Right cardiac atrium (tissue), 5 donors: ENCODE measurements around the gene GPM6B. TPM values are rescaled to one million over a fixed set of nuclear protein-coding genes. Genes with fewer than 3 reads are reported as not detected.
A peak's percentile ranks its signal among the peaks of the same experiment; 100 is the strongest.

Experiments
- ATAC-seq, 2 donors: fragments of 200-7000 bp; cut with Tn5 transposase; one replicate each; pipeline versions ENCODE4 v1.8.0 to v1.9.1; 2020; ENCODE audit warnings: moderate library complexity in 2 of 2, mild to moderate bottlenecking in 1 of 2
- DNase-seq, 3 donors: peaks; one replicate each; pipeline ENCODE4 v3.0.0-alpha.2; 2020
- H3K27ac ChIP-seq: one replicate; pipeline ENCODE4 v1.5.1; 2013; ENCODE audit warnings: mild to moderate bottlenecking, low read length, control low read depth, moderate library complexity
- H3K27me3 ChIP-seq: one replicate; pipeline ENCODE4 v1.6.1; 2013; ENCODE audit not compliant: control insufficient read depth, insufficient read depth
- H3K4me1 ChIP-seq: one replicate; pipeline ENCODE4 v1.6.1; 2013; ENCODE audit warnings: low read length; ENCODE audit not compliant: control insufficient read depth, insufficient read depth
- H3K4me3 ChIP-seq: one replicate; pipeline ENCODE4 v1.5.1; 2013; ENCODE audit warnings: low read length, control low read depth
- H3K9me3 ChIP-seq: one replicate; pipeline ENCODE4 v1.6.1; 2013; ENCODE audit warnings: low read length; ENCODE audit not compliant: control insufficient read depth
- WGBS: extraction: QIAGEN DNeasy Blood & Tissue Kit; methylation state at CpG from one replicate; pipeline ENCODE4 v1.1.7; 2013; 5-methylcytosine and 5-hydroxymethylcytosine counted together
- intact Hi-C, 4 donors: fragments of 100-400 bp; cut with DNase I; formaldehyde crosslinking; loops; one replicate each; pipeline versions ENCODE4 v1.11.0 to v1.14.0; 2022 to 2023
- polyA plus RNA-seq: library from polyadenylated mRNA; stranded (reverse); fragments of 200-250 nt; gene quantifications from one replicate; pipeline ENCODE4 v1.2.3, GENCODE V29; 2013
- total RNA-seq, 4 donors: library from RNA; stranded (reverse); fragmentation: NEBNext Ultra II Directional; extraction: Animal tissue kit (Norgen Biotek cat#: 25700); gene quantifications; one replicate each; pipeline ENCODE4 v1.2.1, GENCODE V29; 2021
- donor health status: healthy with polysubstance abuse.
- donor health status: DM: no; HTN: yes; CAD: no.
- donor health status: DM: no; HTN: no; CAD: no.
- donor health status: DM: no; HTN: yes; CAD: no; lungs with severe emphysema.
- donor health status: DM: yes; HTN: yes; CAD: no.

Gene GPM6B
- total and polyA plus RNA-seq, 5 donors: 11.0 to 16.4 (median 12.0) TPM

DNA sequence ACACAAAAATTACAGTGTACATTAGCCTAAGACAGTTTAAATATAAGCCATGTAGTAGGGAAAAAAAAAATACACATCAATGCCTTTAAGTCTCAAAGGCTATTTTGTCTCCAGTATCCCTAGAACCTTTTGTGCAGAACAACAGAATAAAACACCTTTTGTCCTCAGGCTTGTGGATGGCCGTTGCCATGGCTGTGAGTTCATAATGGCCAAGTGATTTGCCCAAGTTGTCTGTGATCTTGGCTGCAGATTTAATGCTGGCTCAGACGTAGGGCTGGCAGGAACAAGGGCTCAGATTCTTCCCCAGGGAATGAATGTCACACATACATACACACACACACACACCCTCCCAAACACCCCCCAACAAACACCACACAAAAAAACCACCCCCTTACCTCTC, 25.3 kb downstream of the GPM6B start:
- Histone ChIP-seq H3K9me3 (no peaks in the 10 kb centered on the region), H3K4me3 (no peak overlapping the region), H3K4me1 (no peaks in the 10 kb centered on the region), H3K27ac (no peak overlapping the region), H3K27me3 (no peaks in the 10 kb centered on the region)
- intact Hi-C loops: no loop called here
- ATAC-seq (peak; percentile 29 to 74), DNase-seq (peak in 1 of 3 donors; percentile 46)
- 19% methylated on average over 2 of the region's 2 CpGs for WGBS

DNA sequence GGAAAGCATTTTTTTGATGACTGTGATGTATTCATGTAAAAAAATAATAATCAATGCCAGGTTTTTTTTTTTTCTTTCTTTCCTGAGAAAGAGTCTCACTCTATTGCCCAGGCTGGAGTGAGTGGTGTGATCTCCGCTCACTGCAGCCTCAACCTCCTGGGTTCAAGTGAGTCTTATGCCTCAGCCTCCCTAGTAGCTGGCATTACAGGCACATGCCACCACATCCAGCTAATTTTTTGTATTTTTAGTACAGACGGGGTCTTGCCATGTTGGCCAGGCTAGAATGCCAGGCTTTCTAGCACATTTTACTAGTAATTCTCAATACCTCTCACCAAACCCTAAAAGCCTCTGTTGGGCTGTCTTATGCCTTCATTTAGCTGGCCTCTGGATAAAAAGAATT, 25.7 kb downstream of the GPM6B start:
- DNase-seq: no peak
- Histone ChIP-seq H3K27me3 (no peaks in the 10 kb centered on the region), H3K4me1 (no peaks in the 10 kb centered on the region), H3K4me3 (no peak overlapping the region), H3K27ac (no peak overlapping the region), H3K9me3 (no peaks in the 10 kb centered on the region)
- 89% methylated on average over 2 of the region's 2 CpGs for whole genome bisulfite sequencing
- peak in 1 of 2 donors; percentile 36 for ATAC-seq
- intact Hi-C loops: no loop called here

DNA sequence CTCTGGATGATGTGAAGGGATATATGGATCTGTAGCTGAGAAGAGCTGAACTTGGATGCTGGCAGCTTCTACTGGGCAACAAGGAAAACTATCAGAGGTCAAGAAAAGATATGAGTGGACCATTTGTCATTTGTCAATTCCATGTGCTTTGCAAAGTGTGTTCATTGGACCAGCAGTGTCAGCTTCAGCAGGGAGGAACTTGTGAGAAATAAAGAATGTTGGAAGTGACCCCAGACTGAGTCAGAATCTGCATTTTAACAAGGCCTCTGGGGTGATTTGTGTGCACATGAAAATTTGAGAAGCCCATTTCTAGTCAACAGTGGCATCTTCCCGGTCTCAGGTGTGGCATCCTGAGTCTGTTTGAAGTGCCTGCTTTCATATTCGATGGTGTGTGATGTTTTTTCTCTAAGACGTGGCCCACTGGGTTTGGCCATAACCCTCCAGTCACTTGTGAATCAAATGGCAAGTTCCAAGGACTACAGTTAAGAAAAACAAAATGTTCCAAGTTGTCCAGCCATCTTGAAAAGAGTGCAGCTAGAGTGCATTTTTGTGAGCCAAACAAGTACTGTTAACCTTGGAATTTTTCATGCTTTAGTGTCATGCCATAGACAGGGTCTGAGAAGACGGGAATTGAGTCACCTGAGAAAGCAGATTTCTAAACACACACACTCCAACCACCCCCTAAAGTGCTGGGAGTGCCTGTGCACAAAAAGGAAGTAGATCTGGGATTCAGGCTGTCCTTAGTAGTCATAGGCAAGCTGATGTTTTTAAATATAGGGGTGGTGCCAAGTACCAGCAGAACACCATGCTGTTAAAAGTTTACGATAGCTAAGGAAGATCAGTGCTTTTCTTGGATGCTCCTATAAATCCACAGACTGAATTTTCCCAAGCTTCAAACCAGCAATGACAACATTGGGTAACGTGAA, 26.4 kb downstream of the GPM6B start:
- 64% methylated on average over 6 of the region's 6 CpGs for WGBS
- Histone ChIP-seq H3K9me3 (no peaks in the 10 kb centered on the region), H3K27me3 (no peaks in the 10 kb centered on the region), H3K4me3 (no peak overlapping the region), H3K4me1 (no peaks in the 10 kb centered on the region), H3K27ac (peak overlapping the region; percentile 27)
- DNase-seq (no peak), ATAC-seq (peak; percentile 45 to 75)
- intact Hi-C loops: no loop called here

DNA sequence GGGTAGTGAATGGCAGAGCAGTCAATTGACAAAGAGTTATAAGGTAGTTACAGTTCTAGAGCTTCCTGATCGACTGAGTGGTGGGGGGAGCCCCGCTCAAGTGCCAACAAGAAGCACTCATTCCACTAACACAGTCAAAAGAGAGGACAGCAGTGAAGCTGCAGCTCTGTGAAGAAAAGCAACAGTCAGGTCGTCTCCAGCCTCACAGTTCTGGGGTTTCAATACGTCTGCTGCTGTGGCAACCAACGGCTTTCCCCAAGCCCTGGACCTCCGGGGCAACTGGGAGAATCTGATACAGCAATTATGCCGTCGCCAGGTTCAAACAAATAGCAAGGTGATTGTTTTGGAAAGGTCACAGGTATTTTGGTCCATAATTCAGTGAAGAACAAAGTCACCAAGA, 30.8 kb downstream of the GPM6B start:
- intact Hi-C loops: no loop called here
- WGBS: 80% methylated on average over 8 of the region's 8 CpGs
- no peak for DNase-seq
- Histone ChIP-seq H3K4me1 (no peaks in the 10 kb centered on the region), H3K4me3 (no peak overlapping the region), H3K27me3 (no peaks in the 10 kb centered on the region), H3K27ac (no peak overlapping the region), H3K9me3 (no peaks in the 10 kb centered on the region)
- no peak for ATAC-seq

DNA sequence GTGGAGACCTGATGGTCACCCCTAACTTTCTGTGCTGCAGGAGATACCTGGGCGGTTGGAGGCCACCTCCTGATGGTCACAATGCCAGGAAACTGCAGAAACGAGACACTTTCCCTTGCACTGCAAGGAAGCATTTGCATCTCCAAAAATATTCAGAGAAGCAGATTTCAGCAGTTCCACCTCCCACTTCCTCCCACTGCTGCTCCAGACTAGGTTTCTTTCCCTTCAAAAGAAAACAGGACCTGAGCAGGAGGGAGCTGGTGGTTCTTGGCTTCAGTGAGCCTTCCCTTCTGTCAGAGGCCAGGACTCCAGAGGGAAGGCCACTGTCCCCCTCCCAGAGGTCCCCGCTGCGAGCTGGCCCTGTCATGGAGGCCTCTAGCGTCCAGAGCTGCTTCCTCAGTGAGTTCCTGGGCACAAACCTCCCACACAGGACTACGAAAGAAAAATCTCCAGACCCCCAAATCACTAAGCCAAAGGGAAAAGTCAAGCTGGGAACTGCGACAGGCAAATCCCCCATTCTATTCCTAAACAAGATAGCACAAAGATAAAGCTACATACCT, 35.9 kb downstream of the GPM6B start:
- no peak for DNase-seq
- Histone ChIP-seq H3K27me3 (no peaks in the 10 kb centered on the region), H3K27ac (no peak overlapping the region), H3K4me1 (no peaks in the 10 kb centered on the region), H3K9me3 (no peaks in the 10 kb centered on the region), H3K4me3 (no peak overlapping the region)
- no peak for ATAC-seq
- intact Hi-C loops: no loop called here
- 46% methylated on average over 7 of the region's 7 CpGs for whole genome bisulfite sequencing

DNA sequence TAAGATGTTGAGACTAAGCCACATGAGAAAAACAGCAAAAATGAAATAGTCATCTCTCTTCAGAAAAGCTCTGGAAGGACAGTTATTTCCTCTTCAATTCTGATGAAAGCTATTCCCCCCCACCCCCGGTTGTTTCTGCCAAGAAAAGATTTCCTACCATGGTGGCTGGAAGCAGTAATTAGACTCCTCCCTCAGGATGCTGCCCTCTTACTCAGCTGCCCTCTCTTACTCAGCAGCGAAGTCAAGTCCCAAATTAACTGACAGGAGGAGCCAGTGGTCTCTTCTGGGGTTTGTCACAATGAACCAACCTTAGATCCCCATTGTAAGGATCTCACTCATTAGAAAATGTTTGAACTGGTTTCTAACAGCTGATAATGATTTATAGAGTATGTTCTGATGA, 38.0 kb downstream of the GPM6B start:
- ATAC-seq (peak in 1 of 2 donors; percentile 68), DNase-seq (no peak)
- Histone ChIP-seq H3K27ac (no peak overlapping the region), H3K27me3 (no peaks in the 10 kb centered on the region), H3K4me1 (no peaks in the 10 kb centered on the region), H3K9me3 (no peaks in the 10 kb centered on the region), H3K4me3 (no peak overlapping the region)
- WGBS: 6% methylated on average over 2 of the region's 2 CpGs
- intact Hi-C loops: no loop called here

DNA sequence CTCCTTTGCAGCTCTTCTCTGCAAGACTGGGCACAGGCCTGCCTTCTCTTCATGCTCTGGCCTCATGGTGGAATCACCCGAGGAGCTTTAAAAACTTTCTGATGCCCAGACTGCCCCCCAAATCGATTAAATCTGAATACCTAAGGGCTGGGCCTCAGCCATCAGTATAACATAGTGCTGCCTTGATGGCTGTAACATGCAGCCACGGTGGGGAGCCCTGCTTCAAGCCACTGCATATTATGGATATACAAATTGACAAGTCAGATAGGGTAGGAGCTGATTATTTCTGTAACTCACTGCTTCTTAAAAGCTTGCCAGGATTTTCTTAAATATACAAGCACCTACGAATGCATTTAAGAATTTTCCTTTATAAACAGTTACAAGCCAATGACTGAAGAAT, 40.5 kb downstream of the GPM6B start:
- intact Hi-C loops: no loop called here
- ATAC-seq (no peak), DNase-seq (no peak)
- 74% methylated on average over 4 of the region's 4 CpGs for WGBS
- no peak overlapping the region for H3K27ac ChIP-seq
- no peaks in the 10 kb centered on the region for H3K27me3 ChIP-seq
- no peak overlapping the region for H3K4me3 ChIP-seq
- H3K9me3 ChIP-seq: no peaks in the 10 kb centered on the region
- H3K4me1 ChIP-seq: no peaks in the 10 kb centered on the region

DNA sequence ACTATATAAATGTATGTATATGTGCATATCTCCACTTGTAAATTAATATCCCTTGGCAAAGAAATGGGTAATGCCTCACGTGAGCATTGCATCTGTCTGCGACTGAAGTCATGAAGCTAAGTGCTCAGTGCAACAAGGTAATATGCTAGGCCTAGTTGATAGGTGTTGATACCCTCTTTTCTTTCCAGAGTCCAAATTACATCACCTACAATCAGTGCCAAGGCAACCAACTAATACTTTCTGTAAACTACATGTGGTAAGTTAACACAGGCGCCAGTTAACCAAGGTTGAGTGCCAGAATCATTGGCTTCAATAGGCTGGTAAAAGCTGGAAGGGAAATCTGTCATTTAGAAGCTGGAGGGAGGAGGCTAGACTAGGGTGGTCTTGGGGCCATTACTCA, 41.1 kb downstream of the GPM6B start:
- no peak overlapping the region for H3K27ac ChIP-seq

DNA sequence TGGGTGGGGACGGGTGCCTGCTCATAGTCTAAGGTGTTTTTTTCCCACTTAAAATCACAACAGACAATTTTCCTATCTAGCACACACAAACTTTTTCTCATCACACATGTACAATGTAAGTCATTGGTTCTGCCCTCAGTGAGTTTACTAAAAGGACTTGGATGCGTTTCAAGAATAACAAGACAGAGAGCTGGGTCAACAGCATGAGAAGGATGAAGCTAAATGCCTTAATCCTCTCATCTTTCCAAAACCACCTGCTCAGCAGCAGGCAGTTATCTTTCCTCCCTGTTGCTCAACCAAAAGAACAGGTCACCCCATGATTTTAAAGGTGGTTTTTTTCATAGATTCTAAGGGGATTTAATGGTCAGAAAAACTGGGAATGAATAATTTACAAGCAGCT, 42.2 kb downstream of the GPM6B start:
- ATAC-seq: no peak
- H3K4me3 ChIP-seq: no peak overlapping the region
- no peak overlapping the region for H3K27ac ChIP-seq
- no peaks in the 10 kb centered on the region for H3K4me1 ChIP-seq
- no peaks in the 10 kb centered on the region for H3K27me3 ChIP-seq
- no peaks in the 10 kb centered on the region for H3K9me3 ChIP-seq
- intact Hi-C loops: no loop called here
- DNase-seq: no peak
- WGBS: 84% methylated on average over 2 of the region's 2 CpGs

More for the DNA sequence above, 41.1 kb downstream of the GPM6B start:
- DNase-seq (no peak), ATAC-seq (no peak)
- H3K27me3 ChIP-seq: no peaks in the 10 kb centered on the region
- WGBS: 96% methylated on average over 3 of the region's 3 CpGs
- intact Hi-C loops: no loop called here
- no peak overlapping the region for H3K4me3 ChIP-seq
- H3K9me3 ChIP-seq: no peaks in the 10 kb centered on the region
- H3K4me1 ChIP-seq: no peaks in the 10 kb centered on the region

DNA sequence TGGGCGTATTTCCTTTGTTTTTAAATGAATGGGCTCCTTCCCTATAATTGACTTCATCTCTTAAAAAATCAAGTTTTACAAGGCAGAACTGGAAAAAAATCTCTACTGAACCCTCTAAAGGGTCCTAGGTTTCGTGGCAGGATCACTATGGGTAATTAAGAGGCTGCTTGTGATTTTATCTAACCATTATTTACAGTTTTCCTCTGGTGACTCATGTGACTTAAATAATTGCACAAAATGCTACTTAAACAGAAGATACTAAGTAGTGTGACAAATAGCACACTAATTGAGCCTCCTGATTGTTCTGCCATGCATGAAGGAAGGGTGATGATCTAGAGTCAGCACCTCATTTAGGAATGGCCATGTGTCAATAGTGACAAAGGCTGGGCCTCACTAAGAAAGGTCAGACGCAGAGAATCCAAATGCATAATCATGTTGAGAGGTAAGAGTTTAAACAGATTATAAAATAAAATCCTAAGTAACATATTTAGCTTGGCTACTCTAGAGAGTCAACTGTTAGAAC, 46.8 kb downstream of the GPM6B start:
- H3K9me3 ChIP-seq: no peaks in the 10 kb centered on the region
- no peak overlapping the region for H3K27ac ChIP-seq
- intact Hi-C loops: no loop called here

DNA sequence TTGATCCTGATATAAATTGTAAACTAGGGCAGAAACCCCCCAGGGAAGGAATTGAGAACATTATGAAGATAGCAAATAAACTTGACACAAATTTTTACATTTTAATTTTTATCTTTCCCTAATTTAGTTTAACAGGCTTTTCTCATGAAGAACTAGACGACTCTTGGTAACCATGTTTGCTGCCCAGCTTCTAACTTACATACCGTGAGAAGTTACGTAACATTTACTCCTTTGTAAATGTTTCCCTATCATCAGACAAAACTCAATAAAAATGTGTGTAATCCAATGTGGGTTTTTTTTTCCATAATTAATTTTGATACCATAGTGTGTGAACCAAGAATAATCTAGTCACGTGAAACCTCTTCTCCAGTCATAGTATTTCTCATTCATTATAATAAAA, 48.0 kb downstream of the GPM6B start:
- Histone ChIP-seq H3K27me3 (no peaks in the 10 kb centered on the region), H3K4me3 (no peak overlapping the region), H3K4me1 (no peaks in the 10 kb centered on the region), H3K27ac (no peak overlapping the region), H3K9me3 (no peaks in the 10 kb centered on the region)
- no peak for ATAC-seq
- no peak for DNase-seq
- intact Hi-C loops: no loop called here
- 88% methylated on average over 4 of the region's 4 CpGs for WGBS

More for the DNA sequence above, 46.8 kb downstream of the GPM6B start:
- DNase-seq (no peak), ATAC-seq (no peak)
- H3K27me3 ChIP-seq: no peaks in the 10 kb centered on the region
- no peak overlapping the region for H3K4me3 ChIP-seq
- 87% methylated on average over 3 of the region's 3 CpGs for whole genome bisulfite sequencing
- no peaks in the 10 kb centered on the region for H3K4me1 ChIP-seq
